Kidney epithelial cell (primary cell): Measurements from ENCODE around the gene ZFY. TPM values are rescaled to one million over a fixed set of nuclear protein-coding genes. Genes with fewer than 3 reads are reported as not detected.

ENCODE experiments used
- DNase-seq: peaks from one replicate; pipeline ENCODE4 v3.0.0-alpha.2; 2010; ENCODE audit warnings: low read depth
- H3K27me3 ChIP-seq: 2 replicates; pipeline ENCODE4 v1.6.0; 2011; ENCODE audit warnings: low read length; ENCODE audit not compliant: control insufficient read depth, insufficient read depth
- H3K36me3 ChIP-seq: 2 replicates; pipeline ENCODE4 v1.5.1; 2011; ENCODE audit warnings: low read length; ENCODE audit not compliant: control insufficient read depth, insufficient read depth
- H3K4me3 ChIP-seq: 2 replicates; pipeline ENCODE4 v1.5.1; 2011; ENCODE audit warnings: low read depth, mild to moderate bottlenecking, control low read depth, low read length
- total RNA-seq: library from RNA; depleted of rRNA; stranded (reverse); fragments of >200 nt; gene quantifications from 2 replicates; pipeline ENCODE4 v1.2.3, GENCODE V29; 2015
- TF ChIP-seq, protein P1 (sequence below): IDR thresholded peaks from 2 replicates; pipeline ENCODE4 v1.5.1; 2011; ENCODE audit warnings: mild to moderate bottlenecking, moderate library complexity, low read length, control low read depth, inconsistent platforms; ENCODE audit not compliant: insufficient read depth, poor library complexity, severe bottlenecking

Gene ZFY
- total RNA-seq, 1 donor from 2014 or later: 9.3 TPM

DNA sequence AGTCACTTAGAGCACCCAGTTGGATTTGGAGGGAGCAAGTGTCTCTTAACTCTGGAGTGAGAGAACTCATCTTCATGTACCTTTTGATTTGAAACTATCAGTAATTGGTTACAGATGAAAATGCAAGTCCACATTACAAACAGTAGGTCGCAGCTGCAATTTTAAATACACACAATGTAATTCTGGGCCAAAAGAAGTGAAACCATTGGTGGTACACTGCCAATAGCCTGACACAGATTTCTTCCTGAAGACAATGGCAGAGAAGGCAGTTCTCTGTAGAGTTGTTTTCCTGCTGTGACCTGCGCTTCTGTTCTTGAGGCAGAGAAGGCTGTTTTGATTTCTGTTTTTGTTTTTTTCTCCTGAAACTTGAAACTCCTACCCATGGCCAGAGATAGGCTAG, 86.0 kb downstream of the ZFY start:
- TF ChIP-seq, protein P1, sequence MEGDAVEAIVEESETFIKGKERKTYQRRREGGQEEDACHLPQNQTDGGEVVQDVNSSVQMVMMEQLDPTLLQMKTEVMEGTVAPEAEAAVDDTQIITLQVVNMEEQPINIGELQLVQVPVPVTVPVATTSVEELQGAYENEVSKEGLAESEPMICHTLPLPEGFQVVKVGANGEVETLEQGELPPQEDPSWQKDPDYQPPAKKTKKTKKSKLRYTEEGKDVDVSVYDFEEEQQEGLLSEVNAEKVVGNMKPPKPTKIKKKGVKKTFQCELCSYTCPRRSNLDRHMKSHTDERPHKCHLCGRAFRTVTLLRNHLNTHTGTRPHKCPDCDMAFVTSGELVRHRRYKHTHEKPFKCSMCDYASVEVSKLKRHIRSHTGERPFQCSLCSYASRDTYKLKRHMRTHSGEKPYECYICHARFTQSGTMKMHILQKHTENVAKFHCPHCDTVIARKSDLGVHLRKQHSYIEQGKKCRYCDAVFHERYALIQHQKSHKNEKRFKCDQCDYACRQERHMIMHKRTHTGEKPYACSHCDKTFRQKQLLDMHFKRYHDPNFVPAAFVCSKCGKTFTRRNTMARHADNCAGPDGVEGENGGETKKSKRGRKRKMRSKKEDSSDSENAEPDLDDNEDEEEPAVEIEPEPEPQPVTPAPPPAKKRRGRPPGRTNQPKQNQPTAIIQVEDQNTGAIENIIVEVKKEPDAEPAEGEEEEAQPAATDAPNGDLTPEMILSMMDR: no peak
- Histone ChIP-seq H3K4me3 (no peak overlapping the region), H3K36me3 (no peaks in the 10 kb centered on the region), H3K27me3 (no peaks in the 10 kb centered on the region)
- DNase-seq: no peak

DNA sequence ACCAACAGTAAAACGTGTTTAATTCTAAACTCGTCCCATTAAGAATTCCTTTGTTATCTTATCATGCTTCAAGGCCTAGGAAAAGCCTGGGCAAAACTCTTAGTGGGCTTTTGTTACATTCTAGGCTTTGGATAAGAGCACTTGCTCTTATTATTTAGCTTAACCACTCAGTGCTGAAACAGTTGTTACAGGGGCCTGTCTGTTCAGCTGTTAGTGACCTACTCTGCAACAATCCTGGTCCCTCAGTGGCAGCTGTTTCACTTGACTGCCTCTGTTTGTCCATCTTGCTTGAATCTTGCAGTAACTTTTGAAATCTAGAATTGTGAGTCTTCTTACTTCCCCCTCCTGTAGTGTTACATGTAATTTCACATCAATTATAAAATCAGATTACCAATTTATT, 88.4 kb downstream of the ZFY start:
- Histone ChIP-seq H3K4me3 (no peak overlapping the region), H3K36me3 (no peaks in the 10 kb centered on the region), H3K27me3 (no peaks in the 10 kb centered on the region)
- DNase-seq: no peak
- TF ChIP-seq, protein P1: no peak

DNA sequence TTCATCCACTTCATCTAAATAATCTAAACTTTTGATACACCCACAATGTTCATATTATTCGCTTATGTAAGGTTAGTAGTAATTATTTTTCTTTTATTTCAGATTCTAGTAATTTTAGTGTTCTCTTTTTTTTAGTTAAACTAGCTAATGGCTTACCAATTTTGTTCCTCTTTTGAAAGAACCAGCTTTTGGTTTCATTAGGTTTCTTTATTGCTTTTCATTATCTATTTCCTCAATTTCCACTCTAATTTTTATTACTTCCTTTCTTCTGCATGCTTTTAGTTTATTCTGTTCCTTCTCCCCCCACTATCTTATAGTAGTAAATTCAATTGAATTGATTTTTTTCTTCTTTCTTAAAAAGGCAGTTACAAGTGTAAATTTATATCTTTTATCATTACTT, 90.2 kb downstream of the ZFY start:
- Histone ChIP-seq H3K4me3 (no peak overlapping the region), H3K27me3 (no peaks in the 10 kb centered on the region), H3K36me3 (no peaks in the 10 kb centered on the region)
- TF ChIP-seq, protein P1: no peak
- no peak for DNase-seq

Other genes with a start within 250 kb of the ZFY start
- not detected in 2 replicates for gene SRY, start 147.7 kb upstream of the ZFY start, total RNA-seq
- gene RPS4Y1, start 93.8 kb upstream of the ZFY start, total RNA-seq: 392 and 478 TPM in 2 replicates